NOMO-1 (cell line): ENCODE data around the gene PRRX1.

Experiments
- DNase-seq, 2 experiments: peaks; one replicate each; lab custom pipeline; 2025; ENCODE audit not compliant: unreplicated experiment in 2 of 2; lab: John Stamatoyannopoulos, UW

Gene PRRX1

DNA sequence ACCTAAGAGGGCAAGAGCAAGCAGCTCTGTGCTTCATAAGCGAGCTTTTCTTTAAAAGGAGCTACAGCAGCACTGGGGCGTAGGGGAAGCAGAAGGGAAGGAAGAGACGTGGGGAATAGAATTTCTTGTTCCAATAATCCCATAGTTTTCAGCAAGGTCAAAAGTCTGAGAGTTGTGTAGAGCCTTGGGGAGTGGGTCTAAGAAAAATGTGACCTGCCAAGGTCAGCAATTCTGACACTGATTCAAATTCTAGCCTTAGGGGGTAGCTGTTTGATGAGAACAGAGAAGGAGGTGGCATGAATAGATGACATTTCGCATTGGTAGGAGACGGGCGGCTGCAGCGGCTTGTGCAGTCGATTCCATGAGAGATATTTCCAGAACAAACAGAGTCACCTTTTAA lies 22.4 kb downstream of the PRRX1 start:
- DNase-seq = no peak

DNA sequence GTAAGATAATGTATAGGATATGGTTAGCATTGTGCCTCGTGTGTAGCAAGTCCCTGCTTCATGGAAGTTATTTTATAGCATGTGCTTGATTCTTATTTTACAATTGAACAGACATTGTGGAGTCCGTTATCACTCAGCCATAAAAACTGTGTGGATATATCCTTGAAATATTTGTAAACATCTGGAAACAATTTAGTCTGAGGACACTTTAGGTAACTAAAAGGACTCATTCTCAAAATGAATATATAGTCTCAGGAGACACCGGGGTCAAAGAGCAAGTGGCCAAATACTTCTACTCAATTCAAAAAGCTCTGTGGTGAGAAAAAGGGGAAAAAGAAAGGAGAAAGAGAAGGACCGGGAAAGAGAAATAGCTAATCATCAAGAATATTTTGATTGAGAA lies 23.7 kb downstream of the PRRX1 start:
- DNase-seq = no peak

DNA sequence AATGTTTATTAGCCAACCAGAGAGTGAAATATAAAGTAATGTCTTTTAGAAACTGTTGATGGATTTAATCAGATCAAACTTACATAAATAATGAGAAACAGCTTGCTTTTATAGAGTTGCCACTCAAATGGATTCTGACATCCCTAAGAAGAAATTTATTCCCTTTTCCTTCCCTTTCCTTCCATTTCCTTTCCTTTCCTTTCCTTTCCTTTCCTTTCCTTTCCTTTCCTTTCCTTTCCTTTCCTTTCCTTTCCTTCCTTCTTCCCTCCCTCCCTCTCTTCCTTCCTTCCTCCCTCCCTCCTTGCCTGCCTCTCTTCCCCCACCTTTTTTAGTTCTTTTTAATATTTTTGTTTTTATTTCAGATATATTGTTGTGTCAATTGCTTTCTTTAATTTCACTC lies 27.3 kb downstream of the PRRX1 start:
- DNase-seq = no peak

DNA sequence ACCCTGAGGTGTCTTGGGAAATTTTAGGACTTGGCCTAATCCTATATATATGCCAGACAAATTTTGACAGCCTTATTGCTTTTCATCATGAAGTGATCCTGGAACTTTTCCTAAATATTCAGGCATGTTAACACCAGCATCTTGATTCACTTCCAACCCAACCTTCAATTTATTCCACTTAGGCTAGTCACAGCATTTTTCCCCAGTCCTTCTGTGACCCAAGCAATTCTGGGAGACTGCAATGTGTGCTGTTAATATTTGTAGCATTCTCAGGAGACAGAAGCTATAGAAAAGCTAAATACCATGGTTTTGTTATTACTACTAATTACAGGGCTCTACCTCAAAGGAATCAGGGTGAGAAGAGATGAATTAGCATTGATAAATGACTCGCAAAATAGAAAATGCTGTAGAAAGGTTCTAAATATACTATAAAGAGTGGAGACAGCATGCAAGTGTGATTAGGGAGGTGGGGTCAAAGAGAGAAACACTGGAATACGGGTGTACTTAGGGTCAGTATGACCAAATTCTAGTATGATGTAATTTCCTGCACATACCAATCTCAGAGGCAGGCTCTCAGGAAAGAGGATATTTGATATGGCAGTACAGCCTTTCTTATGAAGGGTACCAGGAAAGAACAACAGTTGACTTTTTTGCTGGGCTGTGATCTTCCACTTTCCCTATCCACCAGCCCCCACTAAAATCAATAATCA lies 29.1 kb downstream of the PRRX1 start:
- DNase-seq = no peak

DNA sequence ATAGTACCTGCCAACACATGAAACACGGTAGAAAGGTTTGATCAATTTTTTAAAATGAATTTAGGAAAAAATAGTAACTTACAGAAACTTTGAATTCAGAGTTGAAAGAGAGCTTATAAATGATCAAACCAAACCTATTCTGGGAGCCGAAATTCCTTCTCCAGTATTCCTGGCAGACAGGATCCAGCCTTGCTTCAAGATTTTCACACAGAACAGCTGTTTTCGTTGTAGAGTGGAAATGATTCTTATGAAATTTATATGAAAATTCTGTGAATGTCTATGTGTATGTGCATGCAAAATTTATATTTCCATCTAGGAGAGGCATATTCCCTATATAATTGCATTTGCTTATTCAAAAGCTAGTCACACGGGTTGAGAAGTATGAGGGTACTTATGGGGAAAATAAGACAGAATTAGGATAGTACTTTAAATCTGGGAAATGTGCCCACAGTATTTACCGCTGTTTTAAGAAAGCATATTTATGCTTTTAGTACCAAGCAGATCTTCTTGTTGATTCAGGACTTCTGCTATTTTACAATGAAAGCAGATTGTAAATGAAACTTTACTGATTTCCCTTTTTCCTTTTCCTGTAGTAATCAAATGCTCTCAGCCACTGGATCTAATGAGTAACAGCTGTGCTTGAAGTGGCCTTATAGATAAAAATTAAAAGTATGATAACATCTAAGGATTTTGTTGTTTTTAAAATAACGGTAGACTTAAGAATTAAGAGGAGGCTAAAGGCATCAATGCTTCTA lies 30.4 kb downstream of the PRRX1 start:
- no peak for DNase-seq

DNA sequence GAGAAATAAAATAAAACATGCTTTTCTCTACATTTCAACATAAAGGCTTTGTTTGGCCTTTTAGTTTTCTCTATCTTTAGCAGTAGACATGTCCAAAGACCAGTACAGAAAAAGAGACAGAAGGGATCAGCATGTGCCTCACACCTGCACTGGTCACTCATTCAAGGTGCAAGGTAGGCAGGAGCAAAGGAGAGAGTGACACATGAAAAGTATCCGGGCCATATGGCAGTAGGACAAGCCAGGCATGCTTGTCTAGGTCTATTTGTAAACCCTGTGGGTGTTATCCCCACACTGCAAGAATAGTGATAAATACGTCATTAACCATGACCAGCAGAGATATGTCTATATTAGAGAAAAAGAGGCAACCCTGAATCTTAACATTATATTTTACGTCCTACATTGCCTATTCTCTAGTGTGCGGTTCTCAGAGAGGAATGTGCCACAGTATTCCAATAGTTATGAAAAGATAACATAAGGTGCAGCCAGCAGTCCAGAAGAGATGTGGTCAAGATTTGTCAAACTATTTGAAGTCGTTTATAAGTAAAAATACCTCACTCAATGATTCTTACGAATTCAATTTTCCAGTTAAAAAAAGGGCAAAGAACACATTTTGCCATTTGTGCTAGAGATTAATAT lies 32.1 kb downstream of the PRRX1 start:
- no peak for DNase-seq

DNA sequence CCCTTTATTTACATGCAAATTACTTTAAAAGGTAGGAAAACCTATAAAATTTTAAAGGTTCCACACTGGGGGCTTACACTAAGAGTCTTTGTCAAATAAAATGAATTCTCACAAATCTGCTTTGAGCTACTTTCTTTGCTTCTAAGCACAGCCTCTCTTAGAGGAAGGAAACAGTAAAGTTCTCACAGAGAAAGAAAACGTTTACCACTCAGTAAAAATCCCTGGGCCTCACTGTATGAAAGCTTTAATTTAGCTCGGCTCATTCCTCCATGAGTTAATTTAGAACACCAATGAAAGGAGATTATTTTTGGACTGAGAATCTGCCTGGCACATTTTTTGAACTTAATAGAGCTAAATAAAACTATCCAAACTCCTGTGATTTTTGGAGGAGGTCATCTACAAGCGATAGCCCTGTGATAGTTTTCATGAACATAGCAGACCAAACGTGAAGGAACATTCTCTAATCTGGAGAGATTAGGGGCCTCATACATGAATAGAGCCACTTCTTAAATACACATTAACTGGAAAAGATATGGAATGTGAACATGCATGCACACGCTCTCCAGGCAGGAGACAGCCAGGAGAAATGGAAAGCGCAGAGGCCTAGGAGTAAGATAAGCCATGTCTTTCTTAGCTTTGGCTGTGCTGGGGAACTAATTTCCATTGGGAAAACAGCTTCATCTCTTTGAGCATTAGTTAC lies 32.8 kb downstream of the PRRX1 start:
- DNase-seq = no peak

DNA sequence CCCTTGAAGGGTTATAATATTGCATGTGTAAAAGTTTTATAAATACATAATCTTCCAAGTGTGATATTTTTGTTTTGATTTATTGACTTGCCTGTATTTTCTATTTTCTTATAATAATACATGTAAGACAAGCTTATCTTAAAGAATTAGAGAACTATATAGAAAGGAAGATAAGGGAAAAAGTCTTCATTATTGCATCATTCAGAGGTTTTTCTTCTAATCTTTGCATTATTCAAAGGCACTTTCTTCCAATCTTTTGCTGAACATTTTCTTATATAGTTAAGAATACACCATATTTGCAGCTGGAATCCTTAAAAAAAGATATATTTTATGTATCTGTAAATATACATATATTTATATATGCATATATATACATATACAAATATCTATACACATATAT lies 33.4 kb downstream of the PRRX1 start:
- no peak for DNase-seq

DNA sequence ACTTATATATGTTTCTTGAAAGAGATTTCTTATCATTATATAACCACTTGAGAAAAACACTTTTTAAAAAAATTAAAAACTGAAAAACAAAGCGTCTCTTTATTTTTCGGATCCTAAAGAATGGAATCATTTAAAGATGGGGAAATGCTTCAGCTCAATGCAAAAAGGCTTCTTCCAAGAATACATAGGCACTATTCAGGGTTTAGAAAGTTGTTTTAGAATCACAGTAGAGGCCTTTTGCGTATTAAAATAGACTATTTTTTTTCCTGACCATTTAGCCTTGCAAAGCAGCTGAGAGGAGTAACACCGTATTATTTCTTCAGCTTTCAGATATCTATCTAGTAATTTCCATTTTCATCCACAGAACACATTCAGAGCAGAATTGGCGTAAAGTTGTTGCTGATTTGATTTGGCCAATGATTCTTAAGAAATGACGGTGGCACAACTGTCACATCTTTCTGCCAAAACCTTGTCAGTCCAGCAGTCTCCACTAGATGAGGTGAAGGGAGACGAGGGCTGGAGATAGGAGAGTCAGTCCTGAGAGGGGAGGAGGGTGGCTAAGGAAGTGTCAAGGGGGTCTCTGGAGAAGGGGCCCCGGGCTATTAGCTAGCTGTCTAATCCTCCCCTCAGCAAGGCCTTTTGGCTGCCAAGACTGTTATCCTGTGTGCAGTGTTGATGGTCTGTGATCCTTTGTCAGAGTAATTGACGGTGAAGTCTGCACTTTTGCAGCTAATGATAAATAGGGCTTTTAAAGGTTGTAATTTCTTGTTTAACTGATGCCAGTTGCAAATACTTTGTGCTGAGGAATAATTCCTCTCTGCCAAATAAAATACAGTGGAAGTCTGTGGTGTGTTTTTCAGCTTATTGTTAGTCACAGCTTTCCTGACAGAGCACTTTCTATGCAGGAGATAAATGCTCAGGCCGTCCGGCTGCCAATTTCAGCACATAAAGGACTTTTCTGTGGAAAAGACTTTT lies 34.7 kb downstream of the PRRX1 start:
- DNase-seq = no peak

DNA sequence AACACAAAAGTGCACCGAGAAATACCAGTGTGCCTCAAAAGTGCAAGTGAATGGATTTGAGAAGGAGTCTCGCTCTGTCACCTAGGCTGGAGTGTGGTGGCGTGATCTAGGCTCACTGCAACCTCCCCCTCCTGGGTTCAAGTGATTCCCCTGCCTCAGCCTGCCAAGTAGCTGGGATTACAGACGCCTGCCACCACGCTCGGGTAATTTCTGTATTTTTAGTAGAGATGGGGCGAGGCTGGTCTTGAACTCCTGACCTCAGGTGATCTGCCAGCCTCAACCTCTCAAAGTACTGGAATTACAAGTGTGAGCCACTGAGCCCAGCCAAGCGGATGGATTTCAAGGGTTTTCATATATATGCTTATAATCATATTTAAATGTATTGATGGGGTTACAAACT lies 35.8 kb downstream of the PRRX1 start:
- no peak for DNase-seq

DNA sequence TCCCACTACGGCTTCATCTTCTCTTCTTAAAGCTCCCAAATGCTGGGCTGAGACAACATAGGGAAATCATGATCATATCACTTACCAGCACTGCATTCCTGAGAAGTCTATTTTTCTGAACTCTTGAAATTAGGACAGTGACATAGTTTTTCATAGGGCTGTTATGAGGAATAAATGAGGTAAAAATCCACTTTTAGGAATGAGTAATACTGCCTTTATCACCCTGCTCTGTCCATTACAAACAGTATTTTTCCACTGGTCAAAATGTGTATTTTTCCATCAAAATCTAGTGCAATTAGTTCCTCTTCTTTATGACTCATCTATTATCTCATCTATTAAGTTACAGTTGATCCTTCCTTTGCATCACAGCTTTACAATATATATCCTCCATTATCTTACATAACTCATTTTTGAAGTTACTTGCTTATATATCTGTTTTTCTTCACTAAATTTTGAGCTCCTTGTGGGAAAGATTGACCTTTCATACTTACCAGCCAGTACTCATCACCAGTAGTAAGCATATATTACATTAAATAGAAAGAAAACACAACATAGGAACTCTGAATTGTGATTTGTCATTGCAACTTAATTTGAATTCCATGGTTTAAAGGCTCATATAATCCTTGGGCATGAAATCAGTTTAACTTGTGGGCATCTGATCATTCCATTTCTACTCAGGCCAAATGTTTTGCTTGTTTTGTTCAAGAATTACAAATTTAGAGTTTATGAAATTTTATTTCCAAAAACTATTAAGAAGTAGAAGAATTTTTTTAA lies 37.1 kb downstream of the PRRX1 start:
- no peak for DNase-seq

DNA sequence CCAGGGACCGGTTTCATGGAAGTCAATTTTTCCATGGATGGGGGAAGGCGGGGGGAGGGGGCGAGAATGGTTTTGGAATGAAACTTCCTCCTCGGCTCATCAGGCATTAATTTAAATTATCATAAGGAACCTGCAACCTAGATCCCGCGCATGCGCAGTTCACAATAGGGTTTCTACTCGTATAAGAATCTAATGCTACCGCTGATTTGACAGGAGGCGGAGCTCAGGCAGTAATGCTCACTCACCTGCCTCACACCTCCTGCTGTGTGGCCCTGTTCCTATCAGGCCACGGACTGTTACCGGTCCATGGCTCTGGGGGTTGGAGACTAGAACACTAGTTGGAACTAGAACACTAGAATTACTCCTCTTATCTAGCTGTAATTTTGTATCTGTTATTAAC lies 38.0 kb downstream of the PRRX1 start:
- DNase-seq = no peak

DNA sequence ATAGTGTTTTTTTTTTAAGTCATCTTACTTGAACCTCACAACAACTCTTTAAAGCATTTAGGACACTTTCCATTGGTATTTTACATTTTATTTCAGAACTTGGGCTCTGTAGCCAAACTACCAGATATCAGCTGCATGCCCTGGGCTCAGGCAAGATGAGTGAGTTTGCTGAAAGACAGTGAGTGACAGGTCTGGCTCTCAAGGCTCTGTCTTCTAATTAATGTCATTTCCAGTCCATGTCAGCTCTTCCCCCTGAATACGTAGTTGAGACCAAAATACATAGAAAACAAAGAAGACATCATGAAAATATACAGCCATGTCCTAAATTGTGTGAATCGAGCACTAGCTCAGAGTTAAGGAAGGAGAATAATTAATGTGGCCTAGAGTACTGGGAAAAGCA lies 39.7 kb downstream of the PRRX1 start:
- no peak for DNase-seq

DNA sequence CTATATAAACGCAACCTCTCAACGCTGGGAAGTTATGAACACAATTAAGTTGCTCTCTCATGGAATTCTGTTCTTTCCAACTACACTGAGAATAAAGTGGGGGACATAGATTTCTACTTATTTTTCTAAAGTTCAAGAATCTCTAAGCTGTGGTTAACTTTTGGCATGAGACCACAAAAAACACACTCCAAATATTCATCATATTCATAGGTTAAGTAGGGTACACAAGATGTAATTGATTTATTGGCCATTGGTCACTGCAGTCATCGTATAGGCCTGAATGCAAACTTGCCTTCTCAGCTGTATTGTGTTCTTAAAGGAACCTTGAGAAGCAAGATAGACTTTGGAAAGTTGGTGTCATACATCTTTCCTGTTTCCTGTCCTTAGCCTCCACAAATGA lies 40.3 kb downstream of the PRRX1 start:
- no peak for DNase-seq

DNA sequence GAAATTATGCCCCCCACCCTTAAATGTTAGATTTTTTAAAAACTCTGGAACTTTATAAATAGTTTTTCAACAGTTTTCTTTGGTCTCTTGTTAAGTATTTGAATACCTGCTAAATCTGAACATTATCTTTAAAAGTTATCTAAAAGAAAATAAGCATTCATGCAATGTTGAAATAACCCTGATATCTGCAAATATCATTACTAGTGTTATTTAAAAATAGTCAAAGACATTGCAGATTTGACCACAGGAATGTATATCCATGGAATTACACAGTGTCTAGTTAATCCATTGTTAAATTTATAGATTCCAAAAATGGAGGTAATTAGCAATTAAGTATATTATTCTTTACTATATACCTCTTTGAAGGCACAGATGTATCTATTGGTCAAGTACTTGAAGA lies 42.0 kb downstream of the PRRX1 start:
- DNase-seq = no peak

DNA sequence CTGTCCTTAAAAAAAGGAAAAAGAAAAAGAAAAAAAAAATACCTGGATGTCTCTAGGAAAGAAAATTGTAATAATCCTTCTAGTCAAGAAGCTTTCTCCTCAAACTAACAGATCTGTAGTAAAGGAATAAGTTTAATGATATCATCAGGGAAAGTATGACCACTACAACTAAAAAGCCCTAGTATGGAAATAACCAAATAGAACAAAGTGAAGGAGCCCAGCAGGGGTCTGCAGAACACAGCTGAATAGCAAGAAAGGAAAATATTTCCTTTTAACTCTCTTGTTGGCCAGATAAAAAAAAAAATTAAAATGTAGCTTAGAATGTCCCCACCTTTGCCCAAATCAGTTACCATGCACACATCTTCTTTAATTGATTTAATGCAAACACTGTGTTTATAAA lies 43.2 kb downstream of the PRRX1 start:
- DNase-seq = no peak

DNA sequence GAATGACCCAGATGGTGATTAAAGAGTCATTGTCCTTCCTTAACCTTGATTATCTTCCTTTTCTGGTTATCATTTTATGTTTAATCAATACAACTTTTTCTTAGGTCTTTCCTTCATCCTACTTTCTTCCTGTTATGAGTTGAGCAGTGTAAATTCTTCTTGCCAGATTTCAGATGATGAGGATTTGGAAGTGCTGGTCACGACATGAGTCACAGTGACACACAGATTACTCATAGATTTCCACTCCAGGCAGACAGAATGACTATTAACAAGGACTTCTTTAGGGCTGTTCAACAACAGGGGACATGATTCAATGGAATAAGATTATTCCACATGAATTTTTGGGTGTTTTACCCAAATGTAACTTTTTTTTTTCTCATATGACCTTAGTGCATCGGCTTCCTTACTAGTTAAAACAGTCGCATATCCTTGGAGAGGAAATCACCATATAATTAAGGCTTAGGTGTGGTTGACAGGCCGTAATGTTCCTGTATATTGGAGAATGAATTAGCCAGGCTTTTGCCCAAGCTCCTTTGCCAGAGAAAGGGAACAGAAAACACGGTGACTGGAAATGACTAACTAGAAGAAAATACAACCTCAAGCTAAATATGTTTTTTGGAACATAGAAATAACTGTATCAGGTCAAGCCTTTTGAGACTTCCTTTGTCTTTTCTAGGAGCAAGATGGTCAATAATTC lies 44.2 kb downstream of the PRRX1 start:
- DNase-seq = no peak

DNA sequence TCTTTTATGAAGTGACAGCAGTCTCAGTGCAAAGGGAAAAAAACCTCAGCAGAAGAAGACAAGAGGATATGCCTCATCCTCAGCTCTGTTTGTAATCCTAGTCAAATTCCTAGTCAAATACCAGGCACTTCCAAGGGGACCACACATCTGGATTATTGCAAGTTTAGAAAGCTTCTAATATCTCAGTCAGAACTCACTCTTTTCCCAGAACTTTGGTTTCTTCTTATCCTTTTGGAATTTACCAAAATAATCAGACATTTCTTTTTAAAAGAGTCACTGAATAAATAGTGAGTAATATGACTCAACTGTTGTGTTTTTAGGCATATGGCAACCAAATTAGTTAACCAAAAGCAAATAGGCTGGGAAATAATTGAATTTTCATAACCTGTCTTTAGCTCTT lies 47.8 kb downstream of the PRRX1 start:
- no peak for DNase-seq

DNA sequence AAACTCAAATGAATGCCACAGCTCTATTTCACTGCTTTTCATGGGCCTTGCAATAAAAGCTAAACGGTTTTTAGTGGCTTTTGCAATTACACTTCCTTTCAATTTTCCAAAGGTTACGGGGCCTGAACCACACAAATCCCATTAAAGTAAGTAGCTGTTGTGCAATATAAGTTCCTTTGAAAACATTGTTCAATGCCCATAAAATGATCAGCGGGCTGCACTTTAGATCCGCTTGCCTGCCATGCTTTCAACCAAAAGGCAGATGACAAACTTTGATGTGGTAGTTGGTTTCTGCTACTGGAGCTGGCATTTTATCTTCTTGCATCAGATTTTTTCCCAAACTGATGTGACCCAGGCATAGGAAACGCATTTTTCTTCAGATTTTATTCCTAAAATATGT lies 50.2 kb downstream of the PRRX1 start:
- DNase-seq = peak; percentile 9 to 20
